Measurements from ENCODE around the gene DCTPP1.

DNA sequence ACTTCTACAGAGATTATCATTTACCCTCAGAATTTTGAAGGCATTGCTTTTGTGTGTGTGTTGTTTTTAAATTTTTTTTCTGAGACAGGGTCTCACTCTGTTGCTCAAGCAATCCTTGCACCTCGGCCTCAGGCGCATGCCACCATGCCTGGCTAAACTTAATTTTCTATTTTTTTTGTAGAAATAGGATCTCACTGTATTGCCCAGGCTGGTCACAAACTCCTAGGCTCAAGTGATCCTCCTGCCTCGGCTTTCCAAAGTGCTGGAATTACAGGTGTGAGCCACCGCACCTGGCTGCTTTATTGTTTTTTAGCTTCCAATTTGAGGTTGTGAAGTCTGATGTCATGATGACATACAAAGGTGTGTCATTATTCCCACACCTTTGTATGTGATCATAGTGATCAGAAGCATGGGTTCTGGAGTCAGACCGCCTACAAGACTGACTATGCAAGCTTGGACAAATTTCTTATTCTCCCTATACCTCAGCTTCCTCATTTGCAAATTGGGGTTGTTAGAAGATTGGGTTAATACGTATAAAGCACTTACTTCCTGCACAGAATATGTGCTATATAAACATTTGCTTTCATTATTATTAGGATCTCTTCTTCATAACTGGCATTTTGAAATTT is 10.0 kb upstream of the DCTPP1 start:
- TF ChIP-seq CTCF (IDR thresholded peaks at IDR 0.05) (no peak), POLR2A (IDR thresholded peaks at IDR 0.05) (no peak)

Measured in lower leg skin (tissue), 3 donors.